B cell (primary cell): ENCODE measurements around the gene SHANK2. TPM values are rescaled to one million over a fixed set of nuclear protein-coding genes. Genes with fewer than 3 reads are reported as not detected.

Source experiments
- ATAC-seq: fragments of 200-7000 bp; cut with Tn5 transposase; one replicate; pipeline ENCODE4 v1.10.0; 2021; ENCODE audit warnings: low read depth, mild to moderate bottlenecking, moderate number of reproducible peaks, moderate library complexity
- CTCF ChIA-PET: fragments of 350-600 bp; sonication (Branson Sonifier 250); formaldehyde crosslinking; loops from one replicate; lab custom pipeline; 2021; ENCODE audit warnings: antibody characterized with exemption, inconsistent platforms; lab: Charles Lee
- POLR2A ChIA-PET: fragments of 350-600 bp; sonication (Branson Sonifier 250); formaldehyde crosslinking; loops from one replicate; lab custom pipeline; 2021; ENCODE audit warnings: antibody characterized with exemption; lab: Charles Lee
- DNase-seq: peaks from one replicate; pipeline ENCODE4 v3.0.0; 2013
- H2AFZ ChIP-seq: 2 replicates; pipeline ENCODE4 v1.6.1; 2012; ENCODE audit warnings: mild to moderate bottlenecking, low read depth, low read length; ENCODE audit not compliant: insufficient read depth, poor library complexity, severe bottlenecking
- H3K27ac ChIP-seq, 2 donors: 1 replicate in 1 of 2; 2 replicates in 1 of 2; pipeline ENCODE4 v1.5.1; 2012 to 2013; ENCODE audit warnings: low read length in 2 of 2, mild to moderate bottlenecking in 2 of 2, moderate library complexity in 1 of 2
- H3K27me3 ChIP-seq, 4 experiments: fragments of 200-600 bp in 1 of 4; sonication (generic) in 1 of 4; replicated peaks in 1 of 4; 1 replicate in 2 of 4; 2 replicates in 2 of 4; pipeline versions ENCODE4 v1.6.1 to v1.7.0; 2013 to 2016; ENCODE audit warnings: low read length in 3 of 4, mild to moderate bottlenecking in 2 of 4, mixed read lengths in 1 of 4, moderate library complexity in 1 of 4; ENCODE audit not compliant: insufficient read depth in 4 of 4, control insufficient read depth in 3 of 4; ENCODE audit errors: control extremely low read depth in 1 of 4
- H3K36me3 ChIP-seq, 2 experiments: replicated peaks in 1 of 2; 1 replicate in 1 of 2; 2 replicates in 1 of 2; pipeline versions ENCODE4 v1.6.1 to v1.7.1; 2013; ENCODE audit warnings: low read length in 1 of 2; ENCODE audit not compliant: insufficient read depth in 2 of 2, control insufficient read depth in 1 of 2; ENCODE audit errors: control extremely low read depth in 1 of 2, extremely low read depth in 1 of 2
- H3K4me1 ChIP-seq, 2 donors: fragments of 200-600 bp in 1 of 2; sonication (generic) in 1 of 2; 1 replicate in 1 of 2; 2 replicates in 1 of 2; pipeline versions ENCODE4 v1.5.1 to v1.6.1; 2013 to 2017; ENCODE audit warnings: low read length in 2 of 2; ENCODE audit not compliant: control insufficient read depth in 2 of 2, insufficient read depth in 2 of 2
- H3K4me2 ChIP-seq: replicated peaks from 2 replicates; pipeline ENCODE3; 2012; ENCODE audit warnings: mild to moderate bottlenecking, low read depth, low read length; ENCODE audit not compliant: poor library complexity, severe bottlenecking
- H3K4me3 ChIP-seq, 5 experiments: fragments of 200-600 bp in 1 of 5; sonication (generic) in 1 of 5; 1 replicate in 3 of 5; 2 replicates in 2 of 5; pipeline versions ENCODE4 v1.5.1 to v1.7.0; 2011 to 2016; ENCODE audit warnings: low read length in 4 of 5, mild to moderate bottlenecking in 4 of 5, low read depth in 2 of 5, control low read depth in 1 of 5, moderate library complexity in 1 of 5; ENCODE audit not compliant: insufficient read depth in 1 of 5; ENCODE audit errors: control extremely low read depth in 1 of 5, extremely low read depth in 1 of 5
- H3K79me2 ChIP-seq: fragments of 200-600 bp; sonication (generic); one replicate; pipeline ENCODE4 v1.6.0; 2016; ENCODE audit warnings: low read length; ENCODE audit not compliant: control insufficient read depth, insufficient read depth
- H3K9ac ChIP-seq: fragments of 200-600 bp; sonication (generic); 2 replicates; pipeline ENCODE4 v1.6.1; 2017; ENCODE audit warnings: mild to moderate bottlenecking, low read length, moderate library complexity
- H3K9me3 ChIP-seq, 3 donors: one replicate each; pipeline versions ENCODE4 v1.6.1 to v1.7.1; 2013; ENCODE audit warnings: low read length in 2 of 3; ENCODE audit not compliant: control insufficient read depth in 2 of 3, insufficient read depth in 1 of 3; ENCODE audit errors: control extremely low read depth in 1 of 3
- H4K20me1 ChIP-seq: 2 replicates; pipeline ENCODE4 v1.6.0; 2012; ENCODE audit warnings: mild to moderate bottlenecking, low read length; ENCODE audit not compliant: insufficient read depth, control insufficient read depth, poor library complexity, severe bottlenecking
- H3K27ac Mint-ChIP-seq: one replicate; pipeline ENCODE4 v1.8.0; 2021; ENCODE audit warnings: mixed read lengths
- H3K27me3 Mint-ChIP-seq: one replicate; pipeline ENCODE4 v1.8.0; 2021; ENCODE audit warnings: mixed read lengths
- H3K4me1 Mint-ChIP-seq: one replicate; pipeline ENCODE4 v1.8.0; 2021; ENCODE audit warnings: mixed read lengths
- H3K4me3 Mint-ChIP-seq: one replicate; pipeline ENCODE4 v1.8.0; 2021; ENCODE audit warnings: mixed read lengths
- H3K9me3 Mint-ChIP-seq: one replicate; pipeline ENCODE4 v1.8.0; 2022; ENCODE audit warnings: mixed read lengths; ENCODE audit not compliant: insufficient read depth
- EZH2 ChIP-seq: IDR thresholded peaks from 2 replicates; pipeline ENCODE4 v1.6.1; 2012; ENCODE audit warnings: borderline replicate concordance, low read depth, mild to moderate bottlenecking, moderate library complexity, low read length; ENCODE audit not compliant: insufficient read depth, poor library complexity, severe bottlenecking
- WGBS: methylation state at CpG from one replicate; pipeline ENCODE4 v1.1.5; 2013; ENCODE audit warnings: missing lambda C conversion rate; ENCODE audit not compliant: insufficient coverage; 5-methylcytosine and 5-hydroxymethylcytosine counted together
- intact Hi-C: fragments of 100-400 bp; cut with micrococcal nuclease; formaldehyde crosslinking; loops from one replicate; pipeline ENCODE4 v1.10.0; 2022
- polyA plus RNA-seq: library from polyadenylated mRNA; depleted of rRNA; stranded (reverse); fragments of >200 nt; gene quantifications from 2 replicates; pipeline ENCODE4 v1.2.3, GENCODE V29; 2012
- total RNA-seq, 2 donors: library from RNA; stranded (reverse); fragments of 120-200 nt in 1 of 2; gene quantifications; 1 replicate in 1 of 2; 2 replicates in 1 of 2; pipeline versions ENCODE4 v1.2.3 to v1.2.4, GENCODE V29; 2013 to 2022
- TF ChIP-seq, protein P1 (sequence below): fragments of 200-600 bp; IDR thresholded peaks from one replicate; pipeline ENCODE4 v1.8.0; 2022; ENCODE audit warnings: antibody characterized with exemption, mild to moderate bottlenecking

The SHANK2 gene
- total and polyA plus RNA-seq, 2 donors (not counting 1 experiment from before 2014, with no cell fraction given) = 0.07 to 0.28 TPM

- H3K27ac ChIP-seq = no peak overlapping the region
- H3K27ac Mint-ChIP-seq = no peak overlapping the region
- TF ChIP-seq, protein P1, sequence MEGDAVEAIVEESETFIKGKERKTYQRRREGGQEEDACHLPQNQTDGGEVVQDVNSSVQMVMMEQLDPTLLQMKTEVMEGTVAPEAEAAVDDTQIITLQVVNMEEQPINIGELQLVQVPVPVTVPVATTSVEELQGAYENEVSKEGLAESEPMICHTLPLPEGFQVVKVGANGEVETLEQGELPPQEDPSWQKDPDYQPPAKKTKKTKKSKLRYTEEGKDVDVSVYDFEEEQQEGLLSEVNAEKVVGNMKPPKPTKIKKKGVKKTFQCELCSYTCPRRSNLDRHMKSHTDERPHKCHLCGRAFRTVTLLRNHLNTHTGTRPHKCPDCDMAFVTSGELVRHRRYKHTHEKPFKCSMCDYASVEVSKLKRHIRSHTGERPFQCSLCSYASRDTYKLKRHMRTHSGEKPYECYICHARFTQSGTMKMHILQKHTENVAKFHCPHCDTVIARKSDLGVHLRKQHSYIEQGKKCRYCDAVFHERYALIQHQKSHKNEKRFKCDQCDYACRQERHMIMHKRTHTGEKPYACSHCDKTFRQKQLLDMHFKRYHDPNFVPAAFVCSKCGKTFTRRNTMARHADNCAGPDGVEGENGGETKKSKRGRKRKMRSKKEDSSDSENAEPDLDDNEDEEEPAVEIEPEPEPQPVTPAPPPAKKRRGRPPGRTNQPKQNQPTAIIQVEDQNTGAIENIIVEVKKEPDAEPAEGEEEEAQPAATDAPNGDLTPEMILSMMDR = no peak
- no peak for TF ChIP-seq EZH2
- no peaks in the 10 kb centered on the region for H3K4me1 Mint-ChIP-seq
- no peak overlapping the region for H2AFZ ChIP-seq
- no peaks in the 10 kb centered on the region for H3K4me1 ChIP-seq
- CTCF ChIA-PET = no interaction called here
- WGBS = 93% methylated on average over 14 of the region's 14 CpGs
- H3K79me2 ChIP-seq = no peaks in the 10 kb centered on the region
- no peak for ATAC-seq
- H3K27me3 Mint-ChIP-seq = peaks cover 46% of the 10 kb centered on the region
- POLR2A ChIA-PET = no interaction called here
- peaks cover 0 to 17% (median 0%) of the 10 kb centered on the region in 3 donors for H3K9me3 ChIP-seq
- H3K36me3 ChIP-seq = no peaks in the 10 kb centered on the region
- peaks cover 3% of the 10 kb centered on the region for H3K9me3 Mint-ChIP-seq
- intact Hi-C loops = no loop called here
- H3K9ac ChIP-seq = no peak overlapping the region
- DNase-seq = no peak
- H3K4me3 Mint-ChIP-seq = no peak overlapping the region
- H3K4me2 ChIP-seq = no peak overlapping the region
- no peaks in the 10 kb centered on the region for H4K20me1 ChIP-seq
- no peak overlapping the region for H3K4me3 ChIP-seq
- H3K27me3 ChIP-seq = peaks cover 0 to 14% (median 0%) of the 10 kb centered on the region in 4 experiments
Observed at GRCh38 chr11:71298761-71299181, 46.4 kb upstream of the SHANK2 start.

DNA sequence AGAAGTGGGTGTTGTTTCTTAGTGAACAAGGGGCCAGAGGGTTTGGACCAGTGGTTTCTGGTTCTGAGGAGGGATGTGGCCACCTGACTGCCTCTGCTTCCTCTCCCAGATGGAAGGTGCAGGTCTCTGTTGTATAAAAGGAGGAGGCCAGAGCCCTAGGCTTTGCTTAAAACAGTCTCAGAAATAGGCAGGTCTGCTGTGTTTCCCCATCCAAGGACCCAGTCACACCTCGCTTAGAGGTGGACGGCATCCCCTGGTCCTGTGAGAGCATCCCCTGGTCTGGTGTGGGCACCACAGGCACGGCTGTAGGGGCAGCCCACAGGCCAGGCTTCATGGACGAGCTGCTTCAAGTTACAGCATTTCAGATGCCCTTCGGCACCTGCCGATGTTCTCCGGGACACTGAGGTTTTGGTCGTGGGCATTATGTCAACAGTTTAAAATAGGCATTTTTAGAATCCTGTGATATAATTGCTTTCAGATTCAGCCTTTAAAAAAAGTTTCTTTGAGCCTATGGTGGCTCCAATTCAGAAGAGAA, 45.7 kb upstream of the SHANK2 start:
- TF ChIP-seq, protein P1 = no peak
- TF ChIP-seq EZH2 = no peak
- DNase-seq = no peak
- ChIA-PET CTCF (no interaction called here), POLR2A (no interaction called here)
- Histone ChIP-seq H3K36me3 (no peaks in the 10 kb centered on the region), H3K27me3 (peaks cover 0 to 14% (median 0%) of the 10 kb centered on the region in 4 experiments), H3K4me3 (no peak overlapping the region), H3K4me2 (no peak overlapping the region), H3K4me1 (no peaks in the 10 kb centered on the region), H3K9me3 (peaks cover 0 to 17% (median 0%) of the 10 kb centered on the region in 3 donors), H3K9ac (no peak overlapping the region), H3K27ac (no peak overlapping the region), H3K79me2 (no peaks in the 10 kb centered on the region), H4K20me1 (no peaks in the 10 kb centered on the region), H2AFZ (no peak overlapping the region)
- no peak for ATAC-seq
- WGBS = 86% methylated on average over 3 of the region's 8 CpGs
- H3K4me3 Mint-ChIP-seq = no peak overlapping the region
- peaks cover 53% of the 10 kb centered on the region for H3K27me3 Mint-ChIP-seq
- no peaks in the 10 kb centered on the region for H3K4me1 Mint-ChIP-seq
- peaks cover 3% of the 10 kb centered on the region for H3K9me3 Mint-ChIP-seq
- H3K27ac Mint-ChIP-seq = no peak overlapping the region
- intact Hi-C loops = no loop called here
